Fibroblast of villous mesenchyme (primary cell): ENCODE results near the gene KNOP1. TPM values are rescaled to one million over a fixed set of nuclear protein-coding genes. Genes with fewer than 3 reads are reported as not detected.

Experiments used
- DNase-seq: peaks from one replicate; pipeline ENCODE4 v3.0.0-alpha.2; 2010; ENCODE audit warnings: low read depth
- H3K4me3 ChIP-seq: 2 replicates; pipeline ENCODE4 v1.5.1; 2011; ENCODE audit warnings: low read depth, mild to moderate bottlenecking, low read length
- total RNA-seq: library from RNA; depleted of rRNA; stranded (reverse); fragments of >200 nt; gene quantifications from 2 replicates; pipeline ENCODE4 v1.2.3, GENCODE V29; 2012
- TF ChIP-seq, protein P1 (sequence below): IDR thresholded peaks from 2 replicates; pipeline ENCODE4 v1.5.1; 2012; ENCODE audit warnings: low read depth, mild to moderate bottlenecking, low read length; ENCODE audit not compliant: insufficient read depth

KNOP1 gene
- total RNA-seq, 1 donor, result 17.3 TPM

GRCh38 chr16:19659554-19659953 lies 58.5 kb downstream of the KNOP1 start:
- DNase-seq, result peak; percentile 8
- TF ChIP-seq, protein P1, sequence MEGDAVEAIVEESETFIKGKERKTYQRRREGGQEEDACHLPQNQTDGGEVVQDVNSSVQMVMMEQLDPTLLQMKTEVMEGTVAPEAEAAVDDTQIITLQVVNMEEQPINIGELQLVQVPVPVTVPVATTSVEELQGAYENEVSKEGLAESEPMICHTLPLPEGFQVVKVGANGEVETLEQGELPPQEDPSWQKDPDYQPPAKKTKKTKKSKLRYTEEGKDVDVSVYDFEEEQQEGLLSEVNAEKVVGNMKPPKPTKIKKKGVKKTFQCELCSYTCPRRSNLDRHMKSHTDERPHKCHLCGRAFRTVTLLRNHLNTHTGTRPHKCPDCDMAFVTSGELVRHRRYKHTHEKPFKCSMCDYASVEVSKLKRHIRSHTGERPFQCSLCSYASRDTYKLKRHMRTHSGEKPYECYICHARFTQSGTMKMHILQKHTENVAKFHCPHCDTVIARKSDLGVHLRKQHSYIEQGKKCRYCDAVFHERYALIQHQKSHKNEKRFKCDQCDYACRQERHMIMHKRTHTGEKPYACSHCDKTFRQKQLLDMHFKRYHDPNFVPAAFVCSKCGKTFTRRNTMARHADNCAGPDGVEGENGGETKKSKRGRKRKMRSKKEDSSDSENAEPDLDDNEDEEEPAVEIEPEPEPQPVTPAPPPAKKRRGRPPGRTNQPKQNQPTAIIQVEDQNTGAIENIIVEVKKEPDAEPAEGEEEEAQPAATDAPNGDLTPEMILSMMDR, result peak; percentile 24

DNA sequence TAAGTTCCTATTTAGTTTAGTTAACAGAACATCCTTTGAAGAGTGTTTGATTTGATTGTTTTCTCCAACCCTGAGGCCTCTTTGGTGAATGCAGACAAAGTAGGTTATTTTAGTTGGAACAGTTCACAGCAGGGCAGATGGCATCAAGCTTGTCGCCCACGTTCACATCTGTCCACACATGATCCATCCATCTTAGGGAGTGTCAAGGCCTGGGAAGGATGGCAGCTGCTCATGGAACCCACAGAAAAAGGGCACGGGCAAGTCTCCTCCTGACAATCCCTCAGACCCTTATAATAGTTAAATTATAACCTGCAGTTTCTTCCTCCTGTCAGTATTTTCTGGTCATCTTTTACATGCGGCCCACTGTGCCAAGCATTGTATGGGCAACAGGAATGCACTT lies 60.2 kb downstream of the KNOP1 start:
- no peak overlapping the region for H3K4me3 ChIP-seq
- TF ChIP-seq, protein P1, result no peak
- DNase-seq, result no peak

More at GRCh38 chr16:19659554-19659953, 58.5 kb downstream of the KNOP1 start:
- no peak overlapping the region for H3K4me3 ChIP-seq

- DNase-seq, result no peak
These were observed 62.7 kb downstream of the KNOP1 start for GRCh38 chr16:19655242-19655777.

GRCh38 chr16:19654147-19654546 lies 63.9 kb downstream of the KNOP1 start:
- H3K4me3 ChIP-seq, result no peak overlapping the region
- no peak for DNase-seq
- TF ChIP-seq, protein P1, result no peak

More at GRCh38 chr16:19655242-19655777, 62.7 kb downstream of the KNOP1 start:
- TF ChIP-seq, protein P1, result no peak
- no peak overlapping the region for H3K4me3 ChIP-seq

Other genes with a start within 250 kb of the KNOP1 start
- 71.8 and 107 TPM in 2 replicates for gene GDE1, start 196.1 kb downstream of the KNOP1 start, total RNA-seq
- 8.7 and 15.1 TPM in 2 replicates for gene CCP110, start 194.3 kb downstream of the KNOP1 start, total RNA-seq
- 65.1 and 67.4 TPM in 2 replicates for gene VPS35L, start 162.5 kb downstream of the KNOP1 start, total RNA-seq
- 5.2 and 13.4 TPM in 2 replicates for gene IQCK, start within 50 bp of the KNOP1 start, total RNA-seq
- 12.6 and 21.6 TPM in 2 replicates for gene GPRC5B, start 166.6 kb upstream of the KNOP1 start, total RNA-seq